Lower leg skin (tissue), 3 donors: ENCODE results near the gene ME2.

Source experiments
- CTCF ChIP-seq, 3 donors: fragments of 450-650 bp; IDR thresholded peaks; one replicate each; pipeline ENCODE4 v1.5.1; 2016; ENCODE audit warnings: antibody characterized with exemption in 3 of 3, mild to moderate bottlenecking in 3 of 3, moderate library complexity in 2 of 3
- POLR2A ChIP-seq, 2 donors: fragments of 450-650 bp; IDR thresholded peaks; one replicate each; pipeline ENCODE4 v1.6.1; 2016 to 2017; ENCODE audit warnings: antibody characterized with exemption in 2 of 2, mild to moderate bottlenecking in 1 of 2, moderate library complexity in 1 of 2

GRCh38 chr18:50933684-50934083, 54.8 kb downstream of the ME2 start:
- TF ChIP-seq CTCF (IDR thresholded peaks at IDR 0.05) (no peak), POLR2A (IDR thresholded peaks at IDR 0.05) (no peak)
